A172 (cell line): ENCODE data around the gene CHMP4B. TPM values are rescaled to one million over a fixed set of nuclear protein-coding genes. Genes with fewer than 3 reads are reported as not detected.

Experiments
- DNase-seq: peaks from one replicate; pipeline ENCODE4 v3.0.0-alpha.2; 2015; ENCODE audit warnings: low spot score
- total RNA-seq: library from RNA; depleted of rRNA; stranded (reverse); fragments of >200 nt; shearing (Covaris generic); gene quantifications from 2 replicates; pipeline ENCODE4 v1.2.3, GENCODE V29; 2014

CHMP4B gene
- total RNA-seq, 1 experiment from 2014 or later = 74.7 TPM

GRCh38 chr20:33839591-33839990 is 28.4 kb downstream of the CHMP4B start:
- no peak for DNase-seq

GRCh38 chr20:33840160-33840559 is 29.0 kb downstream of the CHMP4B start:
- no peak for DNase-seq

- no peak for DNase-seq
These were observed 29.7 kb downstream of the CHMP4B start for GRCh38 chr20:33840759-33841435.

DNA sequence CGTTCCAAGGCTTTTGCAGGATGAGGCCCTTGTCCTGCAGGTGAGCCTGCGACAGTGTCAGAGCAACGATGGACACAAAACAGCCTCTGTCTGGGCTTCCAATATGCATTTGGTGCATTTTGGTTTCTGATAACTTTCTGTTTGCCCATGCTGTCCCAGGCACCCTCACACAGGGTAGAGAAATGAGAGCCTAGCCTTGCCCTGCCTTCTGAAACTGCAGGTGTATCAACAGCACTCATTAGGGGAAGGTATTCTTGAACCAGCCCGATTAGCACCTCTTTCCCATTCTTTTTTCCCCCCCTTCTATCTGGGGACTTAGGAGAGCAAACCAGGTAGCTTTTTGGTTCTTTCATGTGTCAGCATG is 30.3 kb downstream of the CHMP4B start:
- no peak for DNase-seq

- no peak for DNase-seq
These were observed 31.2 kb downstream of the CHMP4B start for GRCh38 chr20:33842346-33842745.

- DNase-seq = no peak
These were observed 31.9 kb downstream of the CHMP4B start for GRCh38 chr20:33843050-33843449.

DNA sequence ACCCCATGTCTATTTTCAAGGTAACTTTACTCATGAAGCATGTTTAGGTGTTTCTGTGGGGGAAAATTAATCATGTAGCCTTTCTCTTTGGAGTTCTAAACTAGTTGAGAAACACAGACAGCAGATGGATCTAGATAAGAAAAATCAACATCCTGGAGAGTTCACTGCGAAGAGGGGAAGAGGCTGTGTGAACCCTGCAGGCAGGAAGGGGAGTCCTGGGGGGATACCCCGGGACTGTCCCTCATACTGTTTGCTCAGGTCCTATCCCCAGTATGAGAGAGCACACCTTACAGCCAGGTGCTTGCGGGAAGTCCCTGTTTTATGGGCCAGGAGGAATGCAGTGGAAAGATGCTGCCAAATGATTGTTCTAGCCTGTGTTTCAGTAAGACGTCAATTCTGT is 32.7 kb downstream of the CHMP4B start:
- DNase-seq = no peak

- no peak for DNase-seq
These were observed 35.3 kb downstream of the CHMP4B start for GRCh38 chr20:33846291-33846935.

DNA sequence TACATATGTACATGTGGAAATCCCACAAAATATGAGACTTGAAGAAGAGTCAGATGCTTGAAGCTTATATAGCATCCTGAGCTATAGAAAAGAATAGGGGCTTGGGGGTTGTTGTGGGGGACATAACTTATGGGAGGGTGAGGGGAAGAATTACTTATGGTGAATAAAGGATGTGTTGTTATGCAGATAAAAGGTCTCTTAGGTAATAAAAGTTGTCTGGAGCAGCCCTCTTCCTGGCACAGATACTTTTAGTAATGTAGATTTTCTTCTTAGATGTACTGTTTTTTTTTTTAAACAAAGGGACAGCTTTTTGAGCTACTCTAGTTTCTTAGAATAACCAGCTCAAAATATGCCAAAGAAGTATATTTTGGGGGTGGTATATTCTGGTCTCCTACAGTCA is 35.9 kb downstream of the CHMP4B start:
- no peak for DNase-seq

- no peak for DNase-seq
These were observed 37.2 kb downstream of the CHMP4B start for GRCh38 chr20:33848391-33848790.

GRCh38 chr20:33850159-33850558 is 39.0 kb downstream of the CHMP4B start:
- no peak for DNase-seq

DNA sequence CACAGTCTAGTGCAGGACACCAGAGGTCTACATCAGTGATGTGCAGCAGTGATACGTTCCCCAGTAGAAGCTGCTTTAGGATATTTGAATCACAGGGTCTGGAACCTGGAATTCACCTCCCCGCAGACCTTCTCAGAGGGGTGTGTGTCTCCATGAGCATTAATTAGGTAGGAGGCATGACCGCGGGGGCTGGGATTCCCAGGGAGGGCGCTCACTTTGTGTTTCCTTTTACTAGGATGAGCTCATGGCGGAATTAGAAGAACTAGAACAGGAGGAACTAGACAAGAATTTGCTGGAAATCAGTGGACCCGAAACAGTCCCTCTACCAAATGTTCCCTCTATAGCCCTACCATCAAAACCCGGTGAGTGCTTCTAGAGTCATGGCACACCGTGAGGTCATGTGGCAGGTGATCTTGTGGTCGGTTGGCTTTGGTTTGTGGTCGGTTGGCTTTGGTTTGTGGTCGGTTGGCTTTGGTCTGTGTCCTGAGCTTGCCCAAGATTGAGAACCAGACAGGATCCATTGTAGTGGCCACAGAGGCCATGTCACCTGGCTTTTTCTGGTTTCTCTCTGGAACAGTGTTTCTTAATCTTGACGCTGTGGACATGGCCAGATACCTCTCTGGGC is 40.8 kb downstream of the CHMP4B start:
- DNase-seq = no peak

- no peak for DNase-seq
These were observed 41.7 kb downstream of the CHMP4B start for GRCh38 chr20:33852626-33853506.

GRCh38 chr20:33853507-33853813 is 42.3 kb downstream of the CHMP4B start:
- no peak for DNase-seq

DNA sequence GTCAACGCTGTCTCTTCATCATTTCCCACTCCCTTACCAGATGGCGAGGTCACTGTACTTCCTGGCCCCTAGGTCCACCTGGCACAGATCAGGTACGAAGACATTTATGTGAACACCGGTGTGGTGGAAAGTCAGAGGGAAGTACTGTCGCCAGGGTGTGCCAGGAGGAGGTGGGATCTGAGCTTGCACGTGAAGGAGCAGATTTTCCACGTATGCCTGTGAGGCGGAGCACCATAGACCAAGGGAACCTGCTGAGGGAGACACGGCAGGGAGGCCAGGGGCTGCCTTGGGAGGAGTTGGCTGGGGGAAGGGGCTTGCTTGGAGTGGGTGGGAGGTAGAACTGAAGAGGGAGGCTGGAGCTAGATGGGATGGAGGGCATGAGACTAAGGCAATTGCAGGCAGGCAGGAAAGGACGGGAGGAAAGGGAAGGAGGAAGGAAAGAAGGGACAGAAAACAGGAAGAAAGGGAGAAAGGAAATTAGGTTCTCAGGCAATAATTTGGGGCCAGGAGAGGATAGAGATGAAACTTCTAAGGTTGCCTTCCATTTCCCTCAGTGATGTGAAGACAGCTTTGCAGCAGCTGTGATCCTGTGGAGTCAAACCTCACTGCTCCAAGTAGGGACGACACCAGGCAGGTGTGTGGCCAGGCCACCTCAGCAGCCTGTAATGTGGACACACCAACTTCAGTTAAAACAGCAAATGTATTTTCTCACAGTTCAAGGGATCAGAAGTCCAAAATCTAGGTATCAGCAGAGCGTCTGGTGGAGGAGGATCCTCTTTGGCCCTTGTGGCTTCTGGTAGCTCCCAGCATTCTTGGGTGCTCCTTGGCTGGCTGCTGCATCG is 46.8 kb downstream of the CHMP4B start:
- DNase-seq = no peak

DNA sequence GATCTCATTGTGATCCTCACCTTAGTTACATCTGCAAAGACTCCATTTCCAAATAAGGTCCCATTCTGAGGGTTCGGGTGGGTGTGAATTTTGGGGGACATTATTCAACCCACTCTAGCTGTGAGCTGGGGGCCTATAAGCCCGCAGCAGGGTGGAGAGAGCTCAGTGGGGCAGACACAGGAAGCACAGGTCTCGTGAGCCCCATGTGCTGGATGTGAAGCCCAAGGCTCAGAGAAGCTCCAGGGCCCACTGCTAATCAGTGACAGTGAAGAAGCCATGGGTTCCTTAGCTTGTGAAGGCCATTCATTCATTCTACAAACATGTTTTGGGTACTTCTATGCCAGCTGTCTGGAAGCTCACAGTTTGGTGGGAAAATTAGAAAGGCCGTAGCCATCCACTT is 47.5 kb downstream of the CHMP4B start:
- no peak for DNase-seq

GRCh38 chr20:33859157-33859695 is 48.1 kb downstream of the CHMP4B start:
- peak; percentile 13 for DNase-seq

GRCh38 chr20:33859751-33860150 is 48.6 kb downstream of the CHMP4B start:
- DNase-seq = no peak

GRCh38 chr20:33861458-33861857 is 50.3 kb downstream of the CHMP4B start:
- no peak for DNase-seq

DNA sequence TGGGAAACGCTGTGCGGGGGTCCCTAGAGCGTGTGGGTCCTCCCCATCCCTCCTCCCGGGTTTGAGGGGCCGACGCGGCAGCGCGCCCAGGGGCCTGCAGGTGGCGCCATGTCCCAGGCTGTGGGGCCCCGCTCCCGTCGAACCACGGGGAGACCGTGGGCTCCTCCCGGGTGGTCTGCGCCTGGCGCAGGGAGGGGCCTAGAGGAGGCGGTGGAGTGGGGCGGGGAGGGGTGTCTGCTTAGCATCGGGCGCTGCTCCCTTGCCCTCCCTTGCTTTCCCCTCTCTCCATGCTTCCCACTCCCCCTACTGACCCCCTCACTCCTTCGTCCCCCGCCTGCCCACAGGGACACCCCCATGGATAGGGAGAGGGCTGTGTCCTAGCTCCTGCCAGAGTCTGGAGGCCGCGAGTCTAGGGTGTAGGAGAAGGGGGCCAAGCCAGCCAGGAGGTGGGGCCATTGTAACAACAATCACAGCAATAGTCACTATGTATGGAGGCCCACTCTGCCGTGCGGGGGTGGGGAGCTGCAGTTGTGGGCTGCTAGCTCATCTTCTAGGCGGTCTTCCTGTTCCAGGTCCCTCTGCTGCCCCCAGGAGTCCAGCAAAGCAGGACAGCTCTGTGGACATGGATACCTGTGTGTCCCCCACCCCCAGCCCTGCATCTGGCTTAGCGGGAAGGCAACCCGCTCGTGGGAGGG is 51.7 kb downstream of the CHMP4B start:
- peak; percentile 69 for DNase-seq
